Measurements from ENCODE around the gene IFTAP.
"Not testable (repeated sequence)": the region's sequence is repeated elsewhere in the genome, so short reads cannot be mapped to it uniquely, and the experiment has no call there.

DNA sequence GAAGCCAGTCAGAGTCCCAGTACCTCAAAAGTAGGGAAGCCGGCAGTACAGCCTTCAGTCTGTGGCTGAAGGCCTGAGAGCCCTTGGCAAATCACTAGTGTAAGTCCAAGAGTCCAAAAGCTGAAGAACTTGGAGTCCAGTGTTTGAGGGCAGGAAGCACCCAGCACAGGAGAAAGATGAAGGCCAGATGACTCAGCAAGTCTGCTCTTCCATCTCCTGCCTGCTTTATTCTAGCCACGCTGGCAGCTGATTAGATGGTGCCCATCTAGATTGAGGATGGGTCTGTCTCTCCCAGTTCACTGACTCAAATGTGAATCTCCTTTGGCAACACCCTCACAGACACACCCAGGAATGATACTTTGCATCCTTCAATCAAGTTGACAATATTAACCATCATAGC lies 67.1 kb downstream of the IFTAP start:
- TF ChIP-seq, protein P1, sequence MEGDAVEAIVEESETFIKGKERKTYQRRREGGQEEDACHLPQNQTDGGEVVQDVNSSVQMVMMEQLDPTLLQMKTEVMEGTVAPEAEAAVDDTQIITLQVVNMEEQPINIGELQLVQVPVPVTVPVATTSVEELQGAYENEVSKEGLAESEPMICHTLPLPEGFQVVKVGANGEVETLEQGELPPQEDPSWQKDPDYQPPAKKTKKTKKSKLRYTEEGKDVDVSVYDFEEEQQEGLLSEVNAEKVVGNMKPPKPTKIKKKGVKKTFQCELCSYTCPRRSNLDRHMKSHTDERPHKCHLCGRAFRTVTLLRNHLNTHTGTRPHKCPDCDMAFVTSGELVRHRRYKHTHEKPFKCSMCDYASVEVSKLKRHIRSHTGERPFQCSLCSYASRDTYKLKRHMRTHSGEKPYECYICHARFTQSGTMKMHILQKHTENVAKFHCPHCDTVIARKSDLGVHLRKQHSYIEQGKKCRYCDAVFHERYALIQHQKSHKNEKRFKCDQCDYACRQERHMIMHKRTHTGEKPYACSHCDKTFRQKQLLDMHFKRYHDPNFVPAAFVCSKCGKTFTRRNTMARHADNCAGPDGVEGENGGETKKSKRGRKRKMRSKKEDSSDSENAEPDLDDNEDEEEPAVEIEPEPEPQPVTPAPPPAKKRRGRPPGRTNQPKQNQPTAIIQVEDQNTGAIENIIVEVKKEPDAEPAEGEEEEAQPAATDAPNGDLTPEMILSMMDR (IDR thresholded peaks at IDR 0.05; ENCODE audit: insufficient read depth, low read depth, low read length) = not testable (repeated sequence)
- TF ChIP-seq EZH2 (IDR thresholded peaks at IDR 0.05; ENCODE audit: insufficient read depth, low read length) = not testable (repeated sequence)

All from astrocyte (in vitro differentiated cells and primary cell).